Activated CD4-positive, alpha-beta T cell treated with anti-CD3 and anti-CD28 coated beads, Interleukin-2, amount 10 ng/mL, durations not matched to agents 24 days and 14 days (primary cell): Measurements from ENCODE around the gene RPL37A. TPM values are rescaled to one million over a fixed set of nuclear protein-coding genes. Genes with fewer than 3 reads are reported as not detected.

Source experiments
- DNase-seq: peaks from one replicate; pipeline ENCODE4 v3.0.0; 2022
- H3K27ac Mint-ChIP-seq: one replicate; pipeline ENCODE4 v1.8.0; 2022; ENCODE audit warnings: mild to moderate bottlenecking, mixed read lengths
- H3K27me3 Mint-ChIP-seq: one replicate; pipeline ENCODE4 v1.8.0; 2022; ENCODE audit warnings: mixed read lengths
- H3K36me3 Mint-ChIP-seq: one replicate; pipeline ENCODE4 v1.8.0; 2022; ENCODE audit warnings: low read depth, mild to moderate bottlenecking, mixed read lengths
- H3K4me1 Mint-ChIP-seq: one replicate; pipeline ENCODE4 v1.8.0; 2021; ENCODE audit warnings: mixed read lengths
- H3K4me3 Mint-ChIP-seq: one replicate; pipeline ENCODE4 v1.8.0; 2022; ENCODE audit warnings: mild to moderate bottlenecking, moderate library complexity, mixed read lengths
- H3K9me3 Mint-ChIP-seq: one replicate; pipeline ENCODE4 v1.8.0; 2021; ENCODE audit warnings: mixed read lengths
- intact Hi-C: fragments of 100-400 bp; cut with micrococcal nuclease; formaldehyde crosslinking; loops from one replicate; pipeline ENCODE4 v1.15.1; 2023
- total RNA-seq: library from RNA; stranded (reverse); gene quantifications from 2 replicates; pipeline ENCODE4 v1.2.3, GENCODE V29; 2022

The RPL37A gene
- total RNA-seq, 1 donor from 2014 or later = 3,125 TPM

DNA sequence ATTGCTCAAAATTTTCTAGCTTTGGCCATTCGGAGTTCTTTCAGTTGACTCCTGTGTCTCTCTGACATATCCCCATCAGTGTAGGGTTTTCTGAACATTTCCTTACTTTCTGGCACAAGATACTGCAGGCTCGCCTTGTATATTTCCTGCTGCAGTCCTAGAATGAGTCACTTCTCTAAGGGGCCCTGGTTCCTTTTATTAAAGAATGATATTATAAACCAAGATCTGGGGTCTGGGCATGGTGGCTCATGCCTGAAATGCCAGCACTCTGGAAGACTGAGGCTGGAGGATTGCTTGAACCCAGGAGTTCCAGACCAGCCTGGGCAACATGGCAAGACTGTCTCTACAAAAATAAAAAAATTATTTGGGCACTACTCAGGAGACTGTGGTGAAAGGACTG is 3.0 kb upstream of the RPL37A start:
- H3K4me3 Mint-ChIP-seq = no peak overlapping the region
- H3K27ac Mint-ChIP-seq = no peak overlapping the region
- H3K36me3 Mint-ChIP-seq = peaks cover 23% of the 10 kb centered on the region
- intact Hi-C loops = loop anchor here (5.0 kb wide), 1 partner anchor 288 kb away; no protein-coding TSS in a partner anchor
- peaks cover 31% of the 10 kb centered on the region for H3K4me1 Mint-ChIP-seq
- no peak for DNase-seq
- H3K27me3 Mint-ChIP-seq = no peaks in the 10 kb centered on the region
- no peaks in the 10 kb centered on the region for H3K9me3 Mint-ChIP-seq

DNA sequence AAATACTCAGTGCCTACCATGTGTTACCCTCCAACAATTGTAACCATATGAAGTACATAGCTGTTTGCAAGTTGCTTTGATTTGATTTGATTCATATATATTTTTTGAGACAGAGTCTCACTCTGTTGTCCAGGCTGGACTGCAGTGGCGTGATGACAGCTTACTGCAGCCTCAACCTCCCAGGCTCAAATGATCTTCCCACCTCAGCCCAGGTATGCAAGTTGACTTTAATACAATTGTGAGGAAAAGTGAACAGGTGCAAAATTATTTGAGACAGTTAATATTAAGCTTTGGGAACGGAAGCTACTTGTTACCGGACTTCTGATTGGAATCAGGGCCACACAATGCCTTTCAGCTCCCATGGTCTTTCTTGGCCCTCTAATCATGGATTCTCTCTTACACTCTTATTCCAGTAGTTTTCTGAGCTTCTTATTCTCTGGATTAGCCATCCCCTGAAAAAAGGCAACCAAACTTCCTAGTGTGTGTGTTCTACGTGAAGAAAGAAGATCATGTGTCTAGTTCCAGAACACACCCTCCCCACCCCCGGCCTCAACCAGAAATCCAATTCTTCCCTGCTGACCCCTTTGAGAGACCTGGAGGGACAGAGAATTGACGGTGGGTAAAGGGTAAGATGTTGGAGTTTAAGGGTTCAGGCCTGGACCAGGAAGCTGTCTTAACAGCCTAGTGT is 1.1 kb upstream of the RPL37A start:
- Mint-ChIP-seq H3K27ac (peak overlapping the region; percentile 95), H3K9me3 (no peaks in the 10 kb centered on the region), H3K36me3 (peaks cover 42% of the 10 kb centered on the region), H3K27me3 (no peaks in the 10 kb centered on the region), H3K4me3 (peak overlapping the region; percentile 100), H3K4me1 (peaks cover 44% of the 10 kb centered on the region)
- no peak for DNase-seq
- intact Hi-C loops = loop anchor here (1.0 to 5.0 kb wide), 5 partner anchors 19 to 389 kb away; partner anchors contain the start of genes SMARCAL1 and XRCC5

DNA sequence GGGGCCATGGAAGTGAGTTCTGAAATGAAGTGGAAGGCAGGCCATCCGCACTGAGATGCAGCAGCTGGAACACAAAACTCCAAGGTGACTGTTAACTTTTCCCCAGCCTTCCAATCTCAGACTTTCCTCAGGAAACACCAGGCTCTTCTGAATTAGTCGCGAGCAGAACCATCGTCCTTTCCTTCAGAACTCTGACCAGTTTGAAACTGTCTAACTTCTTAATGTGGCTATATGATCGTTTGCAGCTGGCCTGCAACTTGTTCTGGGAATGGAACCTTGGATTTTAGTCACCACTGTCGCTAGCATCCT is 620 bp upstream of the RPL37A start:
- intact Hi-C loops = loop anchor here (1.0 to 5.0 kb wide), 5 partner anchors 20 to 389 kb away; partner anchors contain the start of genes SMARCAL1 and XRCC5
- no peak for DNase-seq
- H3K27ac Mint-ChIP-seq = peak overlapping the region; percentile 95
- H3K9me3 Mint-ChIP-seq = no peaks in the 10 kb centered on the region
- H3K27me3 Mint-ChIP-seq = no peaks in the 10 kb centered on the region
- peak overlapping the region; percentile 100 for H3K4me3 Mint-ChIP-seq
- peaks cover 48% of the 10 kb centered on the region for H3K4me1 Mint-ChIP-seq
- peaks cover 47% of the 10 kb centered on the region for H3K36me3 Mint-ChIP-seq

DNA sequence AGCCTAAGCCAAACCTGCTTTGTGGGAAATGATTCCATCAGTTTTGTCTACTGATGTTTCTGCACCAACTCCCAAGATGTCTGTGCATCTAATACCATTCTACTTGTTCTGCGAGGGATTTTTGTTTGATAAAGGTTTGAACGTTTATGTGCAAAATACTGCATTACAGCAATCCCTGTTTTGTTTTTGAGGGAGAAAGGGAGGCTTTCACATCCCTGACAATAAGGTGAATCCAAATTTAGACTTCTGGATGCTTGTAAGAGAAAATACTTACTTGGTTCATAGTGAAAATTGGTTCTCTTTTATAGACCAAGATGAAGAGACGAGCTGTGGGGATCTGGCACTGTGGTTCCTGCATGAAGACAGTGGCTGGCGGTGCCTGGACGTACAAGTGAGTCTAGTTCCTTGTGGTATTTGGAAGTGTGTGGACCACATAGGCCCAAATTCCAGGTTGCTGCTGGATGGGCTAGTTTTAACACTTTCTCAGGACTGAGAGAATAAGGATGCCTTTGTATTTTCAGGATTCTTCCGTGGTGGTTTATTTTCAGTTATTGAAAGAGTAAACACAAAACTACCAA is 1.1 kb downstream of the RPL37A start:
- Mint-ChIP-seq H3K9me3 (no peaks in the 10 kb centered on the region), H3K27ac (peak overlapping the region; percentile 95), H3K4me3 (peak overlapping the region; percentile 100), H3K27me3 (no peaks in the 10 kb centered on the region), H3K4me1 (peaks cover 57% of the 10 kb centered on the region), H3K36me3 (peaks cover 63% of the 10 kb centered on the region)
- intact Hi-C loops = loop anchor here (2.0 to 5.0 kb wide), 3 partner anchors 107 to 391 kb away; partner anchors contain the start of gene XRCC5
- DNase-seq = no peak

DNA sequence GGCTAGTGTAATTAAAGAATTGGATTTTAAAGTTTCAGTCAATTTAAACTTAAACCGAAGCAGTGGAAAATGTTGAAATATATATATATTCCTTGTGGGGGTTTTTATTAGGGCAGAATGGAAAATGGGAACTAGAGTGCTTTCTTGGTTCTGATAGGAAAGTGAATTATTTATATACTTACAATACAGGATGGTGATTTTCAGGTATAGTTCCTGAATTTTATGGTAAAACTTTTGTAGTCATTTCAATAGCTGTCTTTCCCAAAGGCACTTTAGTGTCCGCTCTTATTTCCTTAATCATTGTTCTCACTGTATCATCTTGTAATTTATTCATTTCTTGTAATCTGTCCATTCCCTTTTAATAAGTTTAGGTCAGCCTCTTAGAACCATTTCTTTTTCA is 1.9 kb downstream of the RPL37A start:
- DNase-seq = no peak
- intact Hi-C loops = no loop called here
- Mint-ChIP-seq H3K27ac (peak overlapping the region; percentile 95), H3K4me1 (peaks cover 61% of the 10 kb centered on the region), H3K27me3 (no peaks in the 10 kb centered on the region), H3K4me3 (peak overlapping the region; percentile 100), H3K9me3 (no peaks in the 10 kb centered on the region), H3K36me3 (peaks cover 70% of the 10 kb centered on the region)

DNA sequence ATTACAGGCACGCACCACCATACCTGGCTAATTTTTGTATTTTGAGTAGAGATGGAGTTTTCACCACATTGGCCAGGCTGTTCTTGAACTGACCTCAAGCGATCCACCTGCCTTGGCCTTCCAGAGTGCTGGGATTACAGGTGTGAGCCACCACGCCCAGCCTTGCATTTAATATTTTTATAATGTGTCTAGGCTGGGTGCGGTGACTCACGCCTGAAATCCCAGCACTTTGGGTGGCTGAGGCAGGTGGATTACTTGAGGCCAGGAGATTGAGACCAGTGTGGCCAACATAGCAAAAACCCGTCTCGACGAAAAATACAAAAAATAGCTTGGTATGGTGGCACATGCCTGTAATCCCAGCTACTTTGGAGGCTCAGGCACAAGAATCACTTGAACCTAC is 3.2 kb downstream of the RPL37A start:
- H3K27ac Mint-ChIP-seq = no peak overlapping the region
- no peak for DNase-seq
- H3K36me3 Mint-ChIP-seq = peaks cover 80% of the 10 kb centered on the region
- H3K4me1 Mint-ChIP-seq = peaks cover 59% of the 10 kb centered on the region
- no peaks in the 10 kb centered on the region for H3K27me3 Mint-ChIP-seq
- H3K4me3 Mint-ChIP-seq = peak overlapping the region; percentile 100
- intact Hi-C loops = no loop called here
- no peaks in the 10 kb centered on the region for H3K9me3 Mint-ChIP-seq

DNA sequence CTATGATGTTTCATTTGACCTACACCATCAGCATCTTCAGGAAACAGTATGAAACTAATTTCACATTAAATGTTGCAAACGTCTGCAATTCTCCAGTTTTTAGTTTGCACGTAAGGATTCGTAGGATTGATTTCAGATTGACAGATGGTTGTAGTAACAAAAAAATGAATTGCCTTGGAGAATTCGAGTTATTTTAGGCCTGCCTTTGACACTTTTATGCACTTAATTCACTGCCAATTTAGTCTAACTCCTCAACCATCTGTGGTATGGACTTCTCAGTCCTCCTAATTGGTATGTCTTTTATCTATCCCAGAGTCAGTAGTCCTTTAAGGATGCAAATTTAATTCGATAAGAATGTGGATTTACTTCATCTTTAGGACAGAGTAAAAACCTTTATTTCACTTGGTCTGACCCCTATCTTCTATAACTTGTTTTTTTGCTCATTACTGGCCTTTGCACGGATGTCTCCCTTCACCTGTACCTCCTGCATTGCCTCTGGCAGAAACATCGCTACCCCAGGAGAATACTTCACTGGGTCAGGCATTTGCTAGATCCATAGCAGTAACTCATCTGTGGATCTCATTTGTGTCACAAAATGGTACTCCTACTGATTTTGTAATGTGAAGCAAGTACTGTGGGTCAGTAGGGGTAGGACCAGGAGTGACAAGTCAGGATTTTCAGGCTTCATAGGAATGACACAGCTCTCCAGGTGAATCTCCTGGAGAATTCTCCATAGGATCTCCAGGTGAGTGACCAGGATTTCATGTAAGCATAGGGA is 3.9 kb downstream of the RPL37A start:
- intact Hi-C loops = no loop called here

DNA sequence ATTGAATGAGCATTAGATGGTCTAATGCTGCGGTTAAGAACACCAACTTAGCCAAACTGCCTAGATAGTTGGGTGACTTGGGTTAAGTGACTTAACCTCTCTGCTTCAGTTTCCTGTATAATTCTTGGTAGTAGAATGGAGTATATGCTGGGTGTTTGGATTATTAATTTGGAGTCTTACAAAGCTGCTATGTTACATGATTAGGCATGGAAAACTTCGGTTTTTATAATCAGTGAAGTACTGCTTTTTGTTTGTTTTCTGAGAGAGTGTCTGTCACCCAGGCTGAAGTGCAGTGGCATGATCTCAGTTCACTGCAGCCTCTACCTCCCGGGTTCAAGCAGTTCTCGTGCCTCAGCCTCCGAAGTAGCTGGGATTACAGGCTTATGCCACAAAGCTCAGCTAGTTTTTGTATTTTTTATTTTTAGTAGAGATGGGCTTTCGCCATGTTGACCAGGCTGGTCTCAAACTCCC is 4.5 kb downstream of the RPL37A start:
- DNase-seq = no peak
- Mint-ChIP-seq H3K9me3 (no peaks in the 10 kb centered on the region), H3K4me3 (peak overlapping the region; percentile 59), H3K36me3 (peaks cover 84% of the 10 kb centered on the region), H3K4me1 (peaks cover 54% of the 10 kb centered on the region), H3K27ac (no peak overlapping the region), H3K27me3 (no peaks in the 10 kb centered on the region)
- intact Hi-C loops = no loop called here

More for the DNA sequence above, 3.9 kb downstream of the RPL37A start:
- peak overlapping the region; percentile 59 for H3K4me3 Mint-ChIP-seq
- DNase-seq = no peak
- no peaks in the 10 kb centered on the region for H3K27me3 Mint-ChIP-seq
- H3K4me1 Mint-ChIP-seq = peaks cover 56% of the 10 kb centered on the region
- no peaks in the 10 kb centered on the region for H3K9me3 Mint-ChIP-seq
- peak overlapping the region; percentile 31 for H3K27ac Mint-ChIP-seq
- H3K36me3 Mint-ChIP-seq = peaks cover 83% of the 10 kb centered on the region

DNA sequence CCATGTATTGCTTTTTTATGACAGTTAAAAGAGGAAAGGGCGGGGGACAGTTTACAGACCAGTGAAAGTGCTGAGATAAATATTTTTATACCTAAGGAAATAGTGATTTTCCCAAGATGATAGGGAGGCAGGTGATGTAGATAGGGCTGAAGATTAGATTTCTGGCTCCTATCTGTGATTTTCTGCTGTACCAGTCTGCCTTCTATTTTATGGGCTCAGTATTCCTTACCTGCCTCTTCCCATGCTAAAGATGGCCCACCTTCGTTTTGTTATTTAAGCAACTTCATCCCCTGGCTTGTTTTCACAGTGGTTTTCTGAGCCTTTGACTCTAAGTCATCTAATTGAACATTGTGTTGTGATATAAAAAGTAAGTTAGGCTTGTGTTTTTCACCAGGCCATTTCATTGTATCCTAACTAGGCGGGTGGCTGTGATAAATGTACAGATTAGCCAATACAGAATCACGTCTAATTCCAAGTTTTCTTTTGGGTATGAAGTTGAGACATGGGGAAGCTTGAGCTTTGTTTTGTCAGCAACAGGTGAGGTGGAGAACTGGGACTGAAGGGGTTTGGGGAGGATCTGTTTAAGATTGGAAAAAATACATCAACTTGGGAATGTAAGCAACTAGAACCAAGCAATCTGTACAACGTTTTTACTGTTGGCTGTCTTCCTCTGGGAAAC is 5.2 kb downstream of the RPL37A start:
- peak overlapping the region; percentile 71 for H3K27ac Mint-ChIP-seq
- intact Hi-C loops = no loop called here
- H3K4me1 Mint-ChIP-seq = peaks cover 51% of the 10 kb centered on the region
- peaks cover 83% of the 10 kb centered on the region for H3K36me3 Mint-ChIP-seq
- no peaks in the 10 kb centered on the region for H3K9me3 Mint-ChIP-seq
- H3K4me3 Mint-ChIP-seq = no peak overlapping the region
- no peak for DNase-seq
- no peaks in the 10 kb centered on the region for H3K27me3 Mint-ChIP-seq

DNA sequence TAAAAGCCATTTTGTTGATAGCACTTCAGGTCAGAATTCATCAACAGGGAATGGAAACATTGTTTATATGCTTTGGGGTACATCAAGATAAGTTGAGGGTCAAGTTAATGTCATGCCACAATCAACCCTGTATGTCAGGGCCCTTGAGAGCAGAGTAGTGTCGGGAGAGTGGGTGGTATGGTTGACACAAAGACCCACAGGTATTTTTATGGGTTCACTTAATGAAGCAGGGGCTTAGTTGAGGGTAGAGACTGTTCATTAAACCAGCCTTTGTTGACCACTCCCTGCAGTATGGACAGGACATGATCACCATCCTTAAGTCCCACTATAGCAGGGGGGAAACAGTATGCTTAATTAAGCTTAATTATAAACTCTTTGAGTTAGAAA is 5.7 kb downstream of the RPL37A start:
- intact Hi-C loops = no loop called here
- no peaks in the 10 kb centered on the region for H3K27me3 Mint-ChIP-seq
- H3K4me3 Mint-ChIP-seq = no peak overlapping the region
- H3K9me3 Mint-ChIP-seq = no peaks in the 10 kb centered on the region
- no peak for DNase-seq
- H3K27ac Mint-ChIP-seq = peak overlapping the region; percentile 71
- peaks cover 81% of the 10 kb centered on the region for H3K36me3 Mint-ChIP-seq
- H3K4me1 Mint-ChIP-seq = peaks cover 51% of the 10 kb centered on the region

DNA sequence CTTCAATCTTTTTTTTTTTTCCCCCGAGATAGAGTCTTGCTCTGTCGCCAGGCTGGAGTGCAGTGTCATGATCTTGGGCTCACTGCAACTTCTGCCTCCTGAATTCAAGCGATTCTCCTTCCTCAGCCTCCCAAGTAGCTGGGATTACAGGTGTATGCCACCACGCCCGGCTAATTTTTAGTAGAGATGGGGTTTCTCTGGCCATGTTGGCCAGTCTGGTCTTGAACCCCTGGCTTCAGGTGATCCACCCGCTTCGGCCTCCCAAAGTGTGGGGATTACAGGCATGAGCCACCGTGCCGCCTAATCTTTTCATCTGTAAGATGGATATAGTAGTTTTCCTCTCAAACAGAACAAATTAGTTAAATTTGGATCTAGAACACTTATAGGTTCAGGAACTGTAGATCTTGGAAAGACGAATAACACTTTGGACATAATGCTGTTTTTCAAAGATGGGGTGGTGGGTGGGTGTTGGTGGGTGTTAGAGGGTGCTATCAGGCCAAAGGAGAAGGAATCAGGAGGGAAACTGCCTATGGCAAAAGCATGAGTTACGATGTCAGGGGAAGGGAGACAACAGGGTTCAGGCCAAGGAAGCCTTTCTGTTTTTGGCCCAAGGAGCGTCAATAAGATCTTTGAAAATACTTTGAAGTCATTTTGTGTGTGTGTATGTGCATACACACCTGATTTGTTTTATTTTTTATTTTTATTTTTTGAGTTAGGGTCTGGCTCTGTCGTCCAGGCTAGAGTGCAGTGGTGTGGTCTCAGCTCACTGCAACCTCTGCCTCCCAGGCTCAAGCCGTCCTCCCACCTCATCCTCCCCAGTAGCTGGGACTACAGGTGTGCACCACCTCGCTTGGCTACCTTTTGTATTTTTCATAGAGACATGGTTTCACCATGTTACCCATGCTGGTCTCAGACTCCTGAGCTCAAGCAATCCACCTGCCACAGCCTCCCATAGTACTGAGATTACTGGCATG is 6.8 kb downstream of the RPL37A start:
- intact Hi-C loops = no loop called here
- Mint-ChIP-seq H3K36me3 (peaks cover 71% of the 10 kb centered on the region), H3K9me3 (no peaks in the 10 kb centered on the region), H3K4me1 (peaks cover 42% of the 10 kb centered on the region), H3K27ac (peak overlapping the region; percentile 61), H3K4me3 (no peak overlapping the region), H3K27me3 (no peaks in the 10 kb centered on the region)
- no peak for DNase-seq

DNA sequence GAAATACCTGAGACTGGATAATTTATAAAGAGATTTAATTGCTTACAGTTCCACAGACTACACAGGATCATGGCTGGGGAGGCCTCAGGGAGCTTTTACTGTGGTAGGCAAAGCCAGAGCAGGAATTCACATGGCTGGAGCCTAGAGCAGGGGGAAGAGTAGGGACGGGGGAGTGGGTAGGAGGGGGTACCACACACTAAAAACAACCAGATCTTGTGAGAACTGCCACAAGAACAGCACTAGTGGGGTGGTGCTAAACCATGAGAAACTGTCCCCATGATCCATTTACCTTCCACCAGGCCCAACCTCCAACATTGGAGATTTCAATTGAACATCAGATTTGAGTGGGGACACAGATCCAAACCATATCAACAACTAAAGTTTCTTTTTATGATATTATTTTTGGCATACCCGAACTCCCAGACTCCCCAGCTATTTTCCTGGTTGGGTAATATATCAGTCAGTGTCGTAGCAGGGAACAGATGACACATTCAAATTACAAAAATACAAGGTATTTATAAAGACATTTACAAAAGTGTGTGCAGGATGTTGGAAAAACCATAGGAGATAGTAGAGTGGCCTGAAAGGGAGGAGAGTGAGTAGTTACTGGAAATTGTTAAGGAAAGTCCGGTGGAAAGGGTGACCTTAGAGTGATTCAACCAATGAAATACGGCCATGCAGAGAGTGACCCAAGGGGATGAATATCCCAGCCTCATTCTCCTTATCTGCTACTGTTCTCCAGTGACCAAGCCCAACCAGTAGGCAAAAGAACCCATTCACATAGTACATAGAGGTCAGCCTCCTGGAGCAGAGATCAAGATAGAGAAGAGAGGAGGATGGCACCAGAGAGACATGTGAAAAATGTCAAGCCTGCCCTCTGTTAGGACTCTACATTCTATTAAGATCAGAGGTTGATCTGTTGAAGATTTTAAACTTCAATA is 8.8 kb downstream of the RPL37A start:
- Mint-ChIP-seq H3K9me3 (no peaks in the 10 kb centered on the region), H3K27ac (peak overlapping the region; percentile 43), H3K27me3 (no peaks in the 10 kb centered on the region), H3K4me3 (no peak overlapping the region), H3K36me3 (peaks cover 50% of the 10 kb centered on the region), H3K4me1 (peaks cover 28% of the 10 kb centered on the region)
- intact Hi-C loops = no loop called here
- no peak for DNase-seq
